HepG2 (cell line): ENCODE results near the gene FAM20C. TPM values are rescaled to one million over a fixed set of nuclear protein-coding genes. Genes with fewer than 3 reads are reported as not detected.

Experiments
- ASH2L ChIP-seq: fragments of 300-600, 200-600 bp; sonication (generic); IDR thresholded peaks from 2 replicates; pipeline ENCODE4 v1.7.0; 2017; ENCODE audit warnings: low read depth, mild to moderate bottlenecking, moderate library complexity, mixed read lengths, low read length; ENCODE audit not compliant: insufficient read length
- ATRX ChIP-seq: sonication (generic); formaldehyde crosslinking; IDR thresholded peaks from 2 replicates; pipeline ENCODE4 v1.4.0; 2020; ENCODE audit warnings: missing genetic modification reagents, borderline replicate concordance
- CREB1 ChIP-seq, 2 experiments: fragments of 450-650 bp in 1 of 2; IDR thresholded peaks; 2 replicates each; pipeline ENCODE4 v1.6.1; 2016 to 2017; ENCODE audit warnings: control low read depth in 1 of 2, mild to moderate bottlenecking in 1 of 2, missing compliant biosample characterization in 1 of 2, missing genetic modification characterization in 1 of 2
- EHMT2 ChIP-seq: fragments of 200-600 bp; sonication (generic); IDR thresholded peaks from 2 replicates; pipeline ENCODE4 v1.7.0; 2017; ENCODE audit warnings: antibody characterized with exemption, low read depth, low read length, borderline replicate concordance
- FOXA1 ChIP-seq, 2 experiments: fragments of 450-650 bp in 1 of 2; sonication (generic) in 1 of 2; formaldehyde crosslinking in 1 of 2; IDR thresholded peaks; 2 replicates each; pipeline versions ENCODE4 v1.4.0 to v1.6.1; 2016 to 2020; ENCODE audit warnings: missing genetic modification reagents in 1 of 2
- GATAD2A ChIP-seq: IDR thresholded peaks from 2 replicates; pipeline ENCODE4 v1.6.1; 2016
- KDM3A ChIP-seq: IDR thresholded peaks from 2 replicates; pipeline ENCODE4 v1.6.1; 2018; ENCODE audit warnings: low read depth, missing compliant biosample characterization
- KLF11 ChIP-seq: IDR thresholded peaks from 2 replicates; pipeline ENCODE4 v1.6.1; 2016; ENCODE audit warnings: missing compliant biosample characterization
- NCOA2 ChIP-seq: sonication (generic); formaldehyde crosslinking; IDR thresholded peaks from 2 replicates; pipeline ENCODE4 v1.8.0; 2022; ENCODE audit warnings: inconsistent platforms
- SP140L ChIP-seq: sonication (generic); formaldehyde crosslinking; IDR thresholded peaks from 2 replicates; pipeline ENCODE4 v1.4.0; 2020; ENCODE audit warnings: missing genetic modification reagents, borderline replicate concordance
- ZBTB7B ChIP-seq: sonication (generic); formaldehyde crosslinking; IDR thresholded peaks from 2 replicates; pipeline ENCODE4 v1.4.0; 2020; ENCODE audit warnings: missing genetic modification reagents
- ZNF350 ChIP-seq: sonication (generic); formaldehyde crosslinking; IDR thresholded peaks from 2 replicates; pipeline ENCODE4 v1.4.0; 2020; ENCODE audit warnings: mild to moderate bottlenecking, low read depth, missing genetic modification reagents, borderline replicate concordance
- ZNF550 ChIP-seq: sonication (generic); formaldehyde crosslinking; IDR thresholded peaks from 2 replicates; pipeline ENCODE4 v1.4.0; 2020; ENCODE audit warnings: mild to moderate bottlenecking, missing genetic modification reagents, borderline replicate concordance
- ZSCAN25 ChIP-seq: sonication (generic); formaldehyde crosslinking; IDR thresholded peaks from 2 replicates; pipeline ENCODE4 v1.8.0; 2022; ENCODE audit warnings: mild to moderate bottlenecking, missing genetic modification reagents
- polyA plus RNA-seq, 8 experiments: library from polyadenylated mRNA; depleted of rRNA in 3 of 8; stranded (reverse) in 7 of 8; unstranded in 1 of 8; fragments of >200 nt; fragmentation: Illumina TruSeq in 4 of 8; extraction: Trizol in 4 of 8; gene quantifications; 2 replicates each; pipeline versions ENCODE4 v1.2.1 to v1.2.3, GENCODE V29; 2011 to 2016; ENCODE audit warnings: low read depth in 4 of 8, missing spikeins in 1 of 8, mixed read lengths in 1 of 8; ENCODE audit not compliant: insufficient read depth in 1 of 8
- total RNA-seq, 5 experiments: library from RNA; depleted of rRNA; stranded (reverse); fragments of >200 nt; fragmentation: Illumina TruSeq; extraction: Trizol; gene quantifications; 2 replicates each; pipeline ENCODE4 v1.2.3, GENCODE V29; 2016; ENCODE audit warnings: low read depth in 1 of 5
- TF ChIP-seq, protein P1 (sequence below): sonication (generic); formaldehyde crosslinking; IDR thresholded peaks from 2 replicates; pipeline ENCODE4 v1.4.0; 2020; ENCODE audit warnings: missing genetic modification reagents, borderline replicate concordance
- TF ChIP-seq, protein P2 (sequence below): IDR thresholded peaks from 2 replicates; pipeline ENCODE4 v1.6.1; 2016
- TF ChIP-seq, protein P3 (sequence below): IDR thresholded peaks from 2 replicates; pipeline ENCODE4 v1.6.1; 2016; ENCODE audit warnings: missing genetic modification reagents, missing compliant biosample characterization
- TF ChIP-seq, protein P4 (sequence below): sonication (generic); formaldehyde crosslinking; IDR thresholded peaks from 2 replicates; pipeline ENCODE4 v1.5.1; 2020; ENCODE audit warnings: mild to moderate bottlenecking, missing genetic modification reagents, moderate library complexity
- TF ChIP-seq, protein P5 (sequence below): IDR thresholded peaks from 2 replicates; pipeline ENCODE4 v1.6.1; 2016; ENCODE audit warnings: missing compliant biosample characterization, missing genetic modification reagents, borderline replicate concordance
- TF ChIP-seq, protein P6 (sequence below): IDR thresholded peaks from 2 replicates; pipeline ENCODE4 v1.6.1; 2016; ENCODE audit warnings: mild to moderate bottlenecking, missing biosample characterization, missing genetic modification reagents
- TF ChIP-seq, protein P7 (sequence below): sonication (generic); formaldehyde crosslinking; IDR thresholded peaks from 2 replicates; pipeline ENCODE4 v1.4.0; 2020; ENCODE audit warnings: missing genetic modification reagents

FAM20C gene
- total and polyA plus RNA-seq, 2 of the 13 experiments (the other 11 are each of a cell fraction or from before 2014, with no cell fraction given): 11.9 to 19.9 TPM

DNA sequence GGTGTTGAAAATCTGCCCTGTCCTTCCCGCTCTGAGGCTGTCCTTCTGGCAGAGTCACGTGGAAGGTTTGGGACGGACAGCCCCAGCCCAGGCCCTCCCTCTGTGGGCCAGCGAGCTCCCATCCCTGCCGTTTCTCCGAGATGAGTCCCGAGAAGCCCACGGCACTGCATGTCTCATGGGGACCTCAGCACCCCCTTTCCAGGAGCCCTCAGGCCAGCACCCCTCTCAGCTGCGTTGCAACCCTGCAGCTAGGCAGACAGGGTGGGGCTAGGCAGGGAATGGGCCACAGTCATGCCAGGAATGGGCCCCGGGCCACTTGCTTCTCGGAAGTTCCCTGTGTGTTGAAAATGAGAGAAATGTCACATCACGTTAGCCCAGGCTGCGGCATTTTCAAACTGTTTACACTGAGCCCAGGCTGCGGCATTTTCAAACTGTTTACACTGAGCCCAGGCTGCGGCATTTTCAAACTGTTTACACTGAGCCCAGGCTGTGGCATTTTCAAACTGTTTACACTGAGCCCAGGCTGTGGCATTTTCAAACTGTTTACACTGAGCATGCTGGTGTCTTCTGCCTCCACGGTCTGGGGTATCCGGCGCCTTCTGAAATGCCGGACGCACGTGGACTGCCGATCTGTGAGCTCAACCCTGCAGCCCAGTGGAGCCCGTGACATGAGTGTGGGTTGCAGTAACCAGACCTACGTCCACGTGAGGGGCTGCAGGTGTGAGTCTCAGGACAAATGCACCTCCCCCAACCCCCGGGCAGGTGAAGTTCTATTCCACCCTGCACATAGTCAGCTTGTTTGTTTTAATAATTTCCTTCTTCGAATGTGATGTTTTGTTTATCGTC lies 42.6 kb downstream of the FAM20C start (continued):
- TF ChIP-seq, protein P1, sequence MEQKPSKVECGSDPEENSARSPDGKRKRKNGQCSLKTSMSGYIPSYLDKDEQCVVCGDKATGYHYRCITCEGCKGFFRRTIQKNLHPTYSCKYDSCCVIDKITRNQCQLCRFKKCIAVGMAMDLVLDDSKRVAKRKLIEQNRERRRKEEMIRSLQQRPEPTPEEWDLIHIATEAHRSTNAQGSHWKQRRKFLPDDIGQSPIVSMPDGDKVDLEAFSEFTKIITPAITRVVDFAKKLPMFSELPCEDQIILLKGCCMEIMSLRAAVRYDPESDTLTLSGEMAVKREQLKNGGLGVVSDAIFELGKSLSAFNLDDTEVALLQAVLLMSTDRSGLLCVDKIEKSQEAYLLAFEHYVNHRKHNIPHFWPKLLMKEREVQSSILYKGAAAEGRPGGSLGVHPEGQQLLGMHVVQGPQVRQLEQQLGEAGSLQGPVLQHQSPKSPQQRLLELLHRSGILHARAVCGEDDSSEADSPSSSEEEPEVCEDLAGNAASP (CRISPR knock-in tag): peak; percentile 24; the same call in 1 of the 2 replicates
- no peak for TF ChIP-seq CREB1 (IDR thresholded peaks at IDR 0.05)
- no peak for TF ChIP-seq CREB1 (CRISPR knock-in tag; IDR thresholded peaks at IDR 0.05)
- TF ChIP-seq ZNF350: peak; percentile 91
- no peak for TF ChIP-seq ATRX
- peak; percentile 81; the same call in 1 of the 2 replicates for TF ChIP-seq KLF11 (CRISPR knock-in tag)
- TF ChIP-seq, protein P2, sequence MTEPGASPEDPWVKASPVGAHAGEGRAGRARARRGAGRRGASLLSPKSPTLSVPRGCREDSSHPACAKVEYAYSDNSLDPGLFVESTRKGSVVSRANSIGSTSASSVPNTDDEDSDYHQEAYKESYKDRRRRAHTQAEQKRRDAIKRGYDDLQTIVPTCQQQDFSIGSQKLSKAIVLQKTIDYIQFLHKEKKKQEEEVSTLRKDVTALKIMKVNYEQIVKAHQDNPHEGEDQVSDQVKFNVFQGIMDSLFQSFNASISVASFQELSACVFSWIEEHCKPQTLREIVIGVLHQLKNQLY (CRISPR knock-in tag): peak; percentile 93
- no peak for TF ChIP-seq ZBTB7B (CRISPR knock-in tag)
- TF ChIP-seq, protein P3, sequence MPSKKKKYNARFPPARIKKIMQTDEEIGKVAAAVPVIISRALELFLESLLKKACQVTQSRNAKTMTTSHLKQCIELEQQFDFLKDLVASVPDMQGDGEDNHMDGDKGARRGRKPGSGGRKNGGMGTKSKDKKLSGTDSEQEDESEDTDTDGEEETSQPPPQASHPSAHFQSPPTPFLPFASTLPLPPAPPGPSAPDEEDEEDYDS (CRISPR knock-in tag): no peak
- TF ChIP-seq, protein P4, sequence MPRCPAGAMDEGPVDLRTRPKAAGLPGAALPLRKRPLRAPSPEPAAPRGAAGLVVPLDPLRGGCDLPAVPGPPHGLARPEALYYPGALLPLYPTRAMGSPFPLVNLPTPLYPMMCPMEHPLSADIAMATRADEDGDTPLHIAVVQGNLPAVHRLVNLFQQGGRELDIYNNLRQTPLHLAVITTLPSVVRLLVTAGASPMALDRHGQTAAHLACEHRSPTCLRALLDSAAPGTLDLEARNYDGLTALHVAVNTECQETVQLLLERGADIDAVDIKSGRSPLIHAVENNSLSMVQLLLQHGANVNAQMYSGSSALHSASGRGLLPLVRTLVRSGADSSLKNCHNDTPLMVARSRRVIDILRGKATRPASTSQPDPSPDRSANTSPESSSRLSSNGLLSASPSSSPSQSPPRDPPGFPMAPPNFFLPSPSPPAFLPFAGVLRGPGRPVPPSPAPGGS (CRISPR knock-in tag): no peak; the same call in 1 of the 2 replicates
- TF ChIP-seq ZNF550 (CRISPR knock-in tag): no peak
- TF ChIP-seq ZSCAN25 (CRISPR knock-in tag): peak; percentile 82; the same call in 1 of the 2 replicates
- TF ChIP-seq, protein P5, sequence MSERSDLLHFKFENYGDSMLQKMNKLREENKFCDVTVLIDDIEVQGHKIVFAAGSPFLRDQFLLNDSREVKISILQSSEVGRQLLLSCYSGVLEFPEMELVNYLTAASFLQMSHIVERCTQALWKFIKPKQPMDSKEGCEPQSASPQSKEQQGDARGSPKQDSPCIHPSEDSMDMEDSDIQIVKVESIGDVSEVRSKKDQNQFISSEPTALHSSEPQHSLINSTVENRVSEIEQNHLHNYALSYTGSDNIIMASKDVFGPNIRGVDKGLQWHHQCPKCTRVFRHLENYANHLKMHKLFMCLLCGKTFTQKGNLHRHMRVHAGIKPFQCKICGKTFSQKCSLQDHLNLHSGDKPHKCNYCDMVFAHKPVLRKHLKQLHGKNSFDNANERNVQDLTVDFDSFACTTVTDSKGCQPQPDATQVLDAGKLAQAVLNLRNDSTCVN (CRISPR knock-in tag): peak; percentile 69
- TF ChIP-seq EHMT2: no peak
- TF ChIP-seq NCOA2 (CRISPR knock-in tag): peak; percentile 89
- TF ChIP-seq, protein P6, sequence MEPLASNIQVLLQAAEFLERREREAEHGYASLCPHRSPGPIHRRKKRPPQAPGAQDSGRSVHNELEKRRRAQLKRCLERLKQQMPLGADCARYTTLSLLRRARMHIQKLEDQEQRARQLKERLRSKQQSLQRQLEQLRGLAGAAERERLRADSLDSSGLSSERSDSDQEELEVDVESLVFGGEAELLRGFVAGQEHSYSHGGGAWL (CRISPR knock-in tag): no peak
- peak; percentile 55; the same call in 1 of the 2 replicates for TF ChIP-seq FOXA1 (IDR thresholded peaks at IDR 0.05)
- TF ChIP-seq FOXA1 (CRISPR knock-in tag; IDR thresholded peaks at IDR 0.05): peak; percentile 93
- peak; percentile 38 for TF ChIP-seq ASH2L
- no peak for TF ChIP-seq KDM3A (CRISPR knock-in tag)
- no peak for TF ChIP-seq SP140L (CRISPR knock-in tag)
- TF ChIP-seq GATAD2A: peak; percentile 97
- TF ChIP-seq, protein P7, sequence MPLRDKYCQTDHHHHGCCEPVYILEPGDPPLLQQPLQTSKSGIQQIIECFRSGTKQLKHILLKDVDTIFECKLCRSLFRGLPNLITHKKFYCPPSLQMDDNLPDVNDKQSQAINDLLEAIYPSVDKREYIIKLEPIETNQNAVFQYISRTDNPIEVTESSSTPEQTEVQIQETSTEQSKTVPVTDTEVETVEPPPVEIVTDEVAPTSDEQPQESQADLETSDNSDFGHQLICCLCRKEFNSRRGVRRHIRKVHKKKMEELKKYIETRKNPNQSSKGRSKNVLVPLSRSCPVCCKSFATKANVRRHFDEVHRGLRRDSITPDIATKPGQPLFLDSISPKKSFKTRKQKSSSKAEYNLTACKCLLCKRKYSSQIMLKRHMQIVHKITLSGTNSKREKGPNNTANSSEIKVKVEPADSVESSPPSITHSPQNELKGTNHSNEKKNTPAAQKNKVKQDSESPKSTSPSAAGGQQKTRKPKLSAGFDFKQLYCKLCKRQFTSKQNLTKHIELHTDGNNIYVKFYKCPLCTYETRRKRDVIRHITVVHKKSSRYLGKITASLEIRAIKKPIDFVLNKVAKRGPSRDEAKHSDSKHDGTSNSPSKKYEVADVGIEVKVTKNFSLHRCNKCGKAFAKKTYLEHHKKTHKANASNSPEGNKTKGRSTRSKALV (CRISPR knock-in tag): peak; percentile 80
